HG03378 (cell line): ENCODE measurements around the gene SERAC1.
"Not testable (repeated sequence)": the region's sequence is repeated elsewhere in the genome, so short reads cannot be mapped to it uniquely, and the experiment has no call there.

Experiments used
- ATAC-seq: cut with Tn5 transposase; IDR thresholded peaks from one replicate; pipeline ENCODE4 v1.9.1; 2021; ENCODE audit warnings: mild to moderate bottlenecking, moderate library complexity; ENCODE audit not compliant: unreplicated experiment

Gene SERAC1

DNA sequence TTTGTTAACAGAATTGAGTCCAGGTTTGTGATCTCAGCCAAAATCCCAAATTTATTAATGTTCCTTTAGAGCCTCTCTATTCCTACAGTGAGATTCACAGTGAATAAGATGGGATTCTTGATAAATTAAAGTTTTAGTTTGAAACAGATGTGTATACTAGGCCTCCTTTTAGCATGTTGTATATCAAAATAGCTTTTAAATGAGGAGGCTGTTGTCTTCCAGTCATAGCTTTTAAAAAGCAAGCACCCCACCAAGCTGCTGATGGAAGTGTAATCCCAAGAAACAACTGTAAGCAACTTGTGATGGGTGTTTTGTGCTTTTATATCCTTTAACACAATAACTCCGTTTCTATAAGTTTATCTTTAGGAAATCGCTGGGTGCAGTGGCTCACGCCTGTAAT, 7.0 kb upstream of the SERAC1 start:
- no peak for ATAC-seq

DNA sequence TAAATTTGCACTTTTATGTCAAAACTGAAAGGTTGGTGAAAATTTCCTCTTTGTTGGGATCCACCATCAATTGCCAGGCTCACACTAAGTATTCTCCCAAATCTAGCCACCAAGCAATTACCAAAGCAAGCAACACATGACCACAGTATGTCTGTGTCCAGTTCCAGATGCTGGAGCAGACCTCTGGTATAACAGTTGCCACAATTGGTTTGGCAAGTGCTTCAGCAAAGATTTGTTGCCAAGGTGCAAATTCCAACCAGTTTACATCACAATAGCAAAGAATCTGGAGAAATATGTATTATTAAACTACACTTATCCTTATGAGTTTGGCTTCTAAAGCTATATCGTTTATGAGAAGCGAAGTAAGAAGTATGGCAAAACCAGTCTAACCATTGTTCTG, 6.5 kb upstream of the SERAC1 start:
- ATAC-seq, result no peak

GRCh38 chr6:158174024-158174423, 6.0 kb upstream of the SERAC1 start:
- ATAC-seq, result no peak

DNA sequence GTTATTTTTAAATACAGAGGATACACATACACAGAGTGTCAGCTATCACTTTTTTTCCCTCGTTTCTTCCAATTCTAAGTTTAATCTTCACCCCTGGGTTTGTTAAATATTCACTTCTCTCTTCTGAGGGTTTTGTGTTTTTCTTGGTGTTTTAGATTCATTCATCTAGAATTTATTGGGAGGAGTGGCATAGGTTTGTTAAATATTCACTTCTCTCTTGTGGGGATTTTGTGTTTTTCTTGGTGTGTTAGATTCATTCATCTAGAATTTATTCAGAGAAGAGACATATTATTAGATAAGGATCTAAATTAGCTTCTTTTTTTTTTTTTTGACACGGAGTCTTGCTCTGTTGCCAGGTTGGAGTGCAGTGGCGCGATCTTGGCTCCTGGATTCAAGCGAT, 3.9 kb upstream of the SERAC1 start:
- ATAC-seq, result no peak

GRCh38 chr6:158170656-158171081, 2.6 kb upstream of the SERAC1 start:
- ATAC-seq, result no peak

- ATAC-seq, result not testable (repeated sequence)
Observed at GRCh38 chr6:158169634-158170033, 1.6 kb upstream of the SERAC1 start.

DNA sequence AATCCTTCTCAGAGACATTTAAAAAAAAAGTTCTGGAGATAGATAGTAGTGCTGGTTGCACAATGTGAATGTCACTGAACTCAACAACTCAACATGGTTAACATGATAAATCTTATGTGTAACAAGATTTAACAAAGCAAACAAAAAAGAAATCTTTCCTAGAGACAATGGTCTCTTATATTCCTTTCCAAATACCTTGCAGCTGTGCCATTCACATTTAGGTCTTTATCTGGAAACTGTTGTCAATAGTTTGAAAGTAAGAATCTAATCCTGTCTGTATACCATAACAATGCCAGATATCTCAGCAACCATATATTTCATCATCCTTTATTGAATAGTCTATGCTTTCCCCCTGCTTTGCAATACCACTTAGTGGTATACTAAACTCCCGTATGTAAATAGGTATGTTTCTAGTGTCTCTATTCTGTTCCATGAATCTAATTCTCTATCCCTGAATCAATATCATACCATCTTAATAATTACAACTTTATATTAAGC, 2.1 kb downstream of the SERAC1 start:
- no peak for ATAC-seq

DNA sequence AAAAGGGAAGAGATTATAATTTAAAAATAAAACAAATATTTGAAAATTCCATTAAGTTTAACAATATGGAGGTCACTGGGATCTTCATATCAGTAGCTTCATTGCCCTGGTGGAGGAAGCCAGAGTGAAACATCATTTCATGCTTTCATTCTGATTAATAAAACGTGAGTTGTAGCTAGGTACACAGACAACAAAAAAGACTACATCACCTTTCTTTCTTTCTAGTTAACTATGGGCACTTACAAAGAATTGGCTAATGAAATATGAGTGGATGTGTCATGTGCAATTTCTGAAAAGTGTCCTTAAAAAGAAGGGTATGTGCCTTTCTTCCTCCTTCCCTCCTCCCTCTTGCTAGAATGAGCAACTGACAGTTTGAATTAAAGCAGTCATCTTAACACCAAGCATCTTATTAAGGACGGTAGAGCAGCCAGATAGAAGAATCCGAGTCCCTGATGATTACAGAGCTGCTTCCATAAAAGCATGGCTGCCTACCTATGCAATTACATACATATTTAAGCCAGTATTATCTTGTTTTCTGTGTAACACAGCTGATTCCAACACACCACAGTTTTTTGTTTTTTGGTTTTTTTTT, 3.4 kb downstream of the SERAC1 start:
- ATAC-seq, result no peak

DNA sequence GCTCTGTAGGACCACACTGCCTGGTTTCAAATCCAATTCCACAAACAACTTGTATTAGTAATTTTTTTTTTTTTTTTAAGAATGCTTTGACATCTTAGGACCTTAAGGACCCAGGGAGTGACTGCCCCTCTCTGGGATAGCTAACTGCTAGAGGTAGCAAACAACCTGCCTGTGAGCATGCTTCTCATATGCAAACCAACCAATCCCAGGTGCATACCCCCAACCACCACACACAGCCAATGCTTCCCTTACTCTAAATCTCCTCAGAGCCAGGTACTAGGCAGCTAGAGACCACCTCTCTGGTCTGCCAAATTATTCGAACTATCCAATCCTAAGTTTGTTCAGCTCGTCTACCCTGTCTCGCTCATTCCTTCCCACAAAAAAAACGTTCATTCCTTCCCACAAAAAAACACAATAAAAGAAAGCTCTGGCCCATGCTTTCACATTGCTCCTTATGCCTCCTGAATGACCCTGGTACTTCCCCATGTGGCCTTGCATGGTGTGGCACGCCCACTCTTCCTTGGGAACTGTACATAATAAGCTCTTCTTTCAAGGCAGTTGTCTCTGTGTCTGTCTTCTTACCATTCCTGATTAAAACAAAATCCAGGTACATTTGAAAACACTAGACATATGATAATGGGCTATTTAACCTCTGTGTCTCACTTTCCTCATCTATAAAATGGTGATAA, 6.4 kb downstream of the SERAC1 start:
- ATAC-seq, result no peak

- no peak for ATAC-seq
Observed at GRCh38 chr6:158160932-158161539, 7.0 kb downstream of the SERAC1 start.

GRCh38 chr6:158158748-158159147, 9.3 kb downstream of the SERAC1 start:
- ATAC-seq, result no peak

DNA sequence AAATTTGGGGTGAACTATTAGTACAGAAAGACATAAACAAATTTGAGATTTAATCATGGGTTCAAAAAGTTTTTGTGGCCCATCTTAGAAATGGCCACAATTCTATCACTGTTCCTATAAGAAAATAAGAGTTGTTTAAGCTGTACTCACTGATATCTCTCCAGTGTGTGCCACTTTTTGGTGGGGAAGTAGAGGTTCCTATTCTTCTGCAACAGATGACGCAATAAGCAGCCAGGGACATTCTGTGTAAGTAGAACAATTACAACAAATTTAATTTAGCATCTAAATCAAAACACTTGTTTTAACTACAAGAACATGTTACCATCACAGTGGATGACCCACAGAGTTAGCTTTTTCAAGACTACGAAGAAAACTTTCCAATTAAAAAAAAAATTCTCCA, 9.9 kb downstream of the SERAC1 start:
- no peak for ATAC-seq

GRCh38 chr6:158157064-158157764, 10.8 kb downstream of the SERAC1 start:
- ATAC-seq, result no peak

- no peak for ATAC-seq
Observed at GRCh38 chr6:158154816-158155215, 13.2 kb downstream of the SERAC1 start.

GRCh38 chr6:158153576-158153975, 14.5 kb downstream of the SERAC1 start:
- no peak for ATAC-seq

- no peak for ATAC-seq
Observed at GRCh38 chr6:158152659-158153058, 15.4 kb downstream of the SERAC1 start.

GRCh38 chr6:158152025-158152424, 16.0 kb downstream of the SERAC1 start:
- ATAC-seq, result not testable (repeated sequence)

DNA sequence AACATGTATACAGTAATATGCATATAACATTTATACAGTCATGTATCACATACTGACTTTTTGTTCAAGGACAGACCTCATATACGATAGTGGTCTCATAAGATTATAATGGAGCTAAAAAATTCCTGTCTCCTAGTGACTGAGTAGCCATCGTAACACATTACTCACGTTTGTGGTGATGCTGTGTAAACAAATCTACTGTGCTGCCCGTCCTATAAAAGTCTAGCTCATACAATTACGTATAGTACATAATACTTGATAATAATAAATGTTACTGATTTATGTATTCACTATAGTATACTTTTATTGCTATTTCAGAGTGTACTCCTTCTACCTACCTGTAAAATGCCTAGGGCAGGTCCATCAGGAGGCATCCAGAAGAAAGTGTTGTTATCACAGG, 17.4 kb downstream of the SERAC1 start:
- no peak for ATAC-seq

GRCh38 chr6:158149641-158150040, 18.4 kb downstream of the SERAC1 start:
- no peak for ATAC-seq

DNA sequence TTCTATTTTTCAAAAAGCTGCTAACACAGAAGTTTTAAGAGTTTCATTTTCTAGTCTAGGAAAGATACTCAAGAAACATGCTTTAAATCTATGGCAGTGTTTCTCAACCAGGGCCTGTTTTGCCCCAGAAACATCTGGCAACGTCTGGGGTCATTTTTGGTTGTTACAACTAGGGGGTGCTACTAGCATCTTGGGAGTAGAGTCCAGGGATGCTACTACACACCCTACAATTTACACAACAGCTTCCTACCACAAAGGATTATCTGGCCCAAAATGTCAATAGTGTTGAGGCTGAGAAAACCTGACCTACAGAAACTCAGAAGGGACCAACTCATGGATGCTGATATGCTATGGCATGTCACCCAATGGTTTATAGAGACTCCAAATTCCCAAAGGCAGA, 24.4 kb downstream of the SERAC1 start:
- no peak for ATAC-seq

DNA sequence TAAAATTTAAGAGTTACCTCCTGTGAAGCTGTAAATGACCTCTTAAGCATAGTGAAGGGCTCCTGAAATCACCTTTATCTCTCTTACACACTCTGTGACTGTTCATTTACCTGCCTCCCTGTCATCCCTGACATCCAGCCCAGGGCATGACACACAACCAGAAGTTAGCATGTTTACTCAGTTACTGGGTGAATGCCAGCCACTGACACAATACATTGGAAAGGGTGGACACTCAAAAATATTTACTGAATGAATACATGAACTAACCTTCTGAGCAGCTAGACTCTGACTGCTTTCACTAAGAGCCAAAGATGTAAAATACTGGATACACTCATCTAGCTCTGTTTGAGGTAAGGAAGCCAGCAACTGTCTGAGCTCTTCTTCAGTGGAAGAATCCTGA, 25.3 kb downstream of the SERAC1 start:
- no peak for ATAC-seq

DNA sequence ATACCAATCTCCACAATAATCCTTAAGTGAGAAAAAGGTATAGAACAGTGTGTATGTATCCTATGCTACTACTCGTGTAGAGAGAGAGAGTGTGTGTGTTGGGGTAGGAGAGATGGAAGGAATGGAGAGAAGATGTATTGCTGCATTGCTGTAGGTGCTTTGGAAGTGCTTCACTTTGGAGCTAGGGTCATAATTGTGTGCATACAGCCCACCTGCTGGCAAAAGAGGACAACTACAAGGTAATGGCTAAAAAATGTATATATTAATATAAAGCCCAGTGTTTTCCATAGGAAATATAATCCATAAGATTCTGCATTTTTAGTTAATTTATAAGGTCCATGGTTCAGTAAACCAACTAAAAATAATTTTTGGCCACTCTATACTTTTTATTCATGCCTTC, 36.1 kb downstream of the SERAC1 start:
- ATAC-seq, result no peak
